Activated T-helper 17 cell treated with anti-CD3 and anti-CD28 coated beads, Interleukin-2, amount 50 U/mL, for 72 hours (primary cell): ENCODE results near the gene NEUROG3. TPM values are rescaled to one million over a fixed set of nuclear protein-coding genes. Genes with fewer than 3 reads are reported as not detected.

Source experiments
- ATAC-seq: fragments of 150-1000 bp; cut with Tn5 transposase; replicated peaks from 2 replicates; pipeline ENCODE4 v1.10.0; 2021; ENCODE audit warnings: mild to moderate bottlenecking, moderate library complexity
- H3K27ac Mint-ChIP-seq: one replicate; pipeline ENCODE4 v1.8.0; 2022; ENCODE audit warnings: mixed read lengths
- H3K27me3 Mint-ChIP-seq: one replicate; pipeline ENCODE4 v1.8.0; 2022; ENCODE audit warnings: mixed read lengths
- H3K36me3 Mint-ChIP-seq: one replicate; pipeline ENCODE4 v1.8.0; 2022; ENCODE audit warnings: low read depth, mild to moderate bottlenecking, mixed read lengths
- H3K4me1 Mint-ChIP-seq: one replicate; pipeline ENCODE4 v1.8.0; 2022; ENCODE audit warnings: mixed read lengths
- H3K4me3 Mint-ChIP-seq: one replicate; pipeline ENCODE4 v1.8.0; 2022; ENCODE audit warnings: mild to moderate bottlenecking, mixed read lengths
- H3K9me3 Mint-ChIP-seq: one replicate; pipeline ENCODE4 v1.8.0; 2022; ENCODE audit warnings: mixed read lengths
- total RNA-seq, 2 donors: library from RNA; stranded (reverse); gene quantifications; one replicate each; pipeline ENCODE4 v1.2.3, GENCODE V29; 2022

Gene NEUROG3
- total RNA-seq, 2 donors from 2014 or later, result 0.78 to 1.1 TPM

DNA sequence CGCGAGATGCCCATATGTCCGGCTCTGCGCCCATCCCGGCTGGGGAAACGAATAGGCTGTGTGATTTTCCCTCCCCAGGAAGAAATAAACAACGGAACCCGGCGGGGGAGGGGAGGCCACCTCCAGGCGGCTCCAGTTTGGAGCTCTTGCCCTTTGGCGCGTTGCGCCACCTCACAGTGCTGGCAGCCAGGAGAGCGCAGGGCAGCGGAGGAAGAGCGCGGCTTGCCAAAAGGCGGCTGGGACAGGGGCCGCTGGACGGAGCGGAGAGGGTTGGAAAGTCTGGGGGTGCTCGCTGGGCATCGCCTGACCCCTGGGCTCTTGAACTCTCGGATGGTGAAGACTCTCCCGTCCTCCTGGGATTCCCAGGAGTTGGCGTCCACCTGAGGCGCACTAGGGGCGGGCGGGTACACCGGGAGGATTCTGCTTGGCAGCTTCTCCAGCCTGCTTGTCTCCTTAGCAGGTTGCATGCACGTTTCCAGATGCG is 5.3 kb upstream of the NEUROG3 start:
- no peaks in the 10 kb centered on the region for H3K36me3 Mint-ChIP-seq
- peaks cover 59% of the 10 kb centered on the region for H3K27me3 Mint-ChIP-seq
- H3K4me3 Mint-ChIP-seq, result no peak overlapping the region
- H3K9me3 Mint-ChIP-seq, result no peaks in the 10 kb centered on the region
- H3K4me1 Mint-ChIP-seq, result peaks cover 6% of the 10 kb centered on the region
- no peak for ATAC-seq
- no peak overlapping the region for H3K27ac Mint-ChIP-seq

DNA sequence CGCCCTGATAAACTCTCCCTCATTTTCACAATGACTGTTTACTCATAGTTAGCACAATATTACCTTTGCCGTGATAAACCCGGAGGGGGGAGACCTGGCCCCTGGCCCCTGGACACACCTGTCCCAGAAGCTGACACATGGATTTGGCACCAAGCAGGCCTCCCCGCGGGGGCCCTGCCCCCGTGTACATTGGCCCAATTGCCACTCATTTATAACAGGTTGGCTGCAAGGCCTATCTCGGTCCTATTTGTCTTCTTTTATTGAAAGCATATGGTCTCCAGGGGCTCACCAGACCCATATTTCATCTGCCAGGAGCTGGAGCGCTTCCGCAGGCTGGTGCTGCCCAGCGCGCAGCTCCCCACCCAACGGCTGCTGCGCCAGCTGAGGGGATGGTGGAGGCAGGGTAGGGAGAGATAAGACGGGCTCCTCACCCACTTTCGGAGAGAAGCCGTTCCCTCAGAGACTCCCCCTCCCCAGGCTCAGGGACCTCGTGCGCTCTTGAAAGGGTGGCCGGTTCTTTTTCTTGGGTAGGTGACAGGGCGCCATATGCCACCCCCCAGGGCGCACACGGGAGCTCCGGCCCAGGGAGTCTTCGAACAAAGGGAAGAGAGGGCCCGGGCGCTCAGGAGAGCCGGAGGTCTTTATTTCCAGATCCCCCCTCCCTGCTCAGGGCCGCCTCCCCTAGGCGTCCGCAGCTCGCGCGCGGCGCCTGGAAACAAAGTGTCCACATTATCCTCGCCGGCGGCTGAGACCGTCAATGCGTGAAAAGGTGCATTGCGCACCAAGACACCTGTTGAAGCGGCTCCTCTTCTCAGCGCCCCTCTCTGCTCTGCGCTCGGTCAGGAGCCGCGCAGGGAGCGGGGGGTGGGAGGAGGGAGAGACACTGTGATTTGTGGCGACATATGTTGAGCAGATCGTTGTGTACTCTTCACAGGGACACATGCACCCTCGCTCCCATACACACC is 4.3 kb upstream of the NEUROG3 start:
- no peaks in the 10 kb centered on the region for H3K9me3 Mint-ChIP-seq
- peaks cover 64% of the 10 kb centered on the region for H3K27me3 Mint-ChIP-seq
- H3K36me3 Mint-ChIP-seq, result no peaks in the 10 kb centered on the region
- H3K27ac Mint-ChIP-seq, result no peak overlapping the region
- no peak overlapping the region for H3K4me3 Mint-ChIP-seq
- peaks cover 6% of the 10 kb centered on the region for H3K4me1 Mint-ChIP-seq
- ATAC-seq, result no peak

DNA sequence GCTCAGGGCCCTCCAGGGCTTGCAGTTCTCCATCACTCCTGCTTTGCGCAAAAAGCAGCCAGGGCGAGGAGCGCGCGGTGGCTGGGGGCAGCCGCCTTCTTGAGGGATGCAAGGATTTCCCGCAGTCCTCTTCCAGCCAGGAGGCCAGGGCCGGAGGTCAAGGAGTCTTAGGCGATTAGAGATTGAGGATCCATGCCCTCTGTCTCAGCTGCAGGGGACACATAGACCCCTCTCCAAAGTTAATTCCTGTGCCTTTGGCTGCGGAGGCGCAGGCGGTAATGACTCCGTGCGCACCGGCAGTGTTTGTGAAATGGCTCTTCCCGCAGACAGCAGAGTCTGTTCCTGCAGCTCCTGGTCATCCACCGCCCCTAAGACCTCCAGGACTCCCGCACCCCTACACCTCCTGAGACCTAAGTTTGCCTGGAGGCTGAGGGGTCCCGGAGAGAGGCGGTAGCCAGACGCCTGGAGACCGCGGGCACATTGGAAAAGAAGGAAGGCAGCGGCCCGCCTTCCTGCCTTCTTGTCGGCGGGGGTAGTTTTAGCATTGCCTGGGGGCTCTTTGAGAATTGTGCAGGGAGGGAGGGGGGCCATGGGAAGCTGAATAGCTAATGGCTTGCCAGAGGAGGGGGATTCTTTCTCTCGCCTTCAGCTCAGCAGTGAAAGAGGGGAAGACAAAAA is 3.3 kb upstream of the NEUROG3 start:
- ATAC-seq, result no peak
- Mint-ChIP-seq H3K4me1 (peaks cover 6% of the 10 kb centered on the region), H3K27me3 (peaks cover 66% of the 10 kb centered on the region), H3K36me3 (peaks cover 4% of the 10 kb centered on the region), H3K9me3 (no peaks in the 10 kb centered on the region), H3K4me3 (no peak overlapping the region), H3K27ac (no peak overlapping the region)

DNA sequence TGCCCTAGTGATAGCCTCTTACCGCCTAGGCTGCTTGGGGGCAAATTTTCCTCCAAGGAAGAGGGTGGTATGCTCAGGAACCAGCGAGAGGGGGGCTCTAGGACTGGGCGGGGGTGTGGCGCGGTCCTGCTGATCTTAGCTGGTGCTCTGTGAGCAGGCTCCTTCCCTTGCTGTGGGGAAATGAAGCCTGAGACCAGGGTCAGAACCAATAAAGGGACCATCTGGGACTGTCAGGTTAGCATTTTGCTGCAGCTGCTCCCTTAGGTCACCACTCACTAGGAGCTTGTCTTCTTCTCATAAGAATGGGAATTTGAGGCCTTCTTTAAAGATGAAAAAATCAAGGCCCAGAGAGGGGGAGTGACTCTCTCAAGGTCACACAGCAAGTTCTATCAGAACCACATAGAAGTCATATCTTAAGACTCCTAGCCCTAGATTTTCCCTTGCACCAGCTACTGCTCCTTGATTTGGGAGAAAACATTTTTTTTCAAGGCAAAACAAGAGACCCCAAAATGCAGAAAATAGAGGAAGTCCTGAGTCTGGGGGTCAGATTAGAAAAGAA is 2.0 kb upstream of the NEUROG3 start:
- no peak overlapping the region for H3K27ac Mint-ChIP-seq
- no peak for ATAC-seq
- peaks cover 8% of the 10 kb centered on the region for H3K36me3 Mint-ChIP-seq
- H3K4me1 Mint-ChIP-seq, result peaks cover 6% of the 10 kb centered on the region
- peak overlapping the region; percentile 78 for H3K4me3 Mint-ChIP-seq
- H3K9me3 Mint-ChIP-seq, result no peaks in the 10 kb centered on the region
- H3K27me3 Mint-ChIP-seq, result peaks cover 71% of the 10 kb centered on the region

DNA sequence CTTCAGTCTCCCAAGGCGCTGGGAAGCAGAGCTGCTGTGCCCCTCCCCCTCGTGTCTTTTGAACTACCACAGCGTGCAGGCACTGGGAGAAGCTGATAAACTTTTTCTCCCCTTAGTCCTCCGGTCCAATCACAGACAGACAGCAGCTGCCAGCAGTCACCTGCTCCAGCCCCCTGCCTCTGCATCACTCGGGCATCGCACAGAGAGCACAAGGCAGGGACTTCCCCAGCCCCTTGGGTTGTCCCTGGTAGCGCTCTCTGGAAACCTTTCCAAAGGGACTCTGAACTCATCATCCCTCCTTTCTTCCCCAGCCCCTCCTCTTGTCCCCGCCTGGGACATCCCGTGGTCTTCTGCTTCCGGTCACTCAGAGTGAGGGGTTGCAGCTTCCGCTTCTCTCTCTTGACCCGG is 1.4 kb upstream of the NEUROG3 start:
- peaks cover 6% of the 10 kb centered on the region for H3K4me1 Mint-ChIP-seq
- H3K36me3 Mint-ChIP-seq, result peaks cover 8% of the 10 kb centered on the region
- H3K4me3 Mint-ChIP-seq, result peak overlapping the region; percentile 78
- no peak for ATAC-seq
- no peak overlapping the region for H3K27ac Mint-ChIP-seq
- peaks cover 71% of the 10 kb centered on the region for H3K27me3 Mint-ChIP-seq
- H3K9me3 Mint-ChIP-seq, result no peaks in the 10 kb centered on the region

DNA sequence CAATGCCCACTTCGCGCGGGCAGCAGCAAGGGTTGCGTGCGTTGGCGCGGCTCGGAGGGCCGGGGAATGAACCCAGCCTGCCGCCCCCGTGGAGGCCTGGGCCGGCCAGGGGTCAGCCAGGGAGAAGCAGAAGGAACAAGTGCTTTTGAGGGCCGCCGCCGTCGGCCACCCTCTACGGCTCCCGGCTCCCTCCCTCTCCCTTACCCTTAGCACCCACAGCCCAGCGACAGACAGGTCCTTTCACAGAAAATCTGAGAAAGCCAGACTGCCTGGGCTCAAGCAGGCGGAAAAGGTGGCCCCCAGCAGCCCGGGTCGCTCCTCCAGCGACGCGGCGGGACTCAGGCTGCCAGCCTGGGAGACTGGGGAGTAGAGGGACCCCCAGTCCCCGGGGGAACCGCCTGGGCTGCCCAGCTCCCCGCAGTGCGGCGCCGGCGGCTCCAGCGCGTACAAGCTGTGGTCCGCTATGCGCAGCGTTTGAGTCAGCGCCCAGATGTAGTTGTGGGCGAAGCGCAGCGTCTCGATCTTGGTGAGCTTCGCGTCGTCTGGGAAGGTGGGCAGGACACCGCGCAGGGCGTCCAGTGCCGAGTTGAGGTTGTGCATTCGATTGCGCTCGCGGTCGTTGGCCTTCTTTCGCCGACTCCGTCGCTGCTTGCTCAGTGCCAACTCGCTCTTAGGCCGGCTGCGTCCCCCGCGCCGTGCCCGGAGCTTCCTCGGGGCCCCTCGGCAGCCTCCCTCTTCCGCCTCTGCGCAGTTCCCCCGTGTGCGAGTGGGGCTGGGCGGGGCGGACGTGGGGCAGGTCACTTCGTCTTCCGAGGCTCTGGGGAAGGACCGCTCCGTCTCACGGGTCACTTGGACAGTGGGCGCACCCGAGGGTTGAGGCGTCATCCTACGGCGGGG is 815 bp downstream of the NEUROG3 start:
- ATAC-seq, result peak; percentile 81
- Mint-ChIP-seq H3K9me3 (no peaks in the 10 kb centered on the region), H3K4me3 (peak overlapping the region; percentile 78), H3K4me1 (peaks cover 6% of the 10 kb centered on the region), H3K36me3 (peaks cover 8% of the 10 kb centered on the region), H3K27me3 (peaks cover 66% of the 10 kb centered on the region), H3K27ac (no peak overlapping the region)

DNA sequence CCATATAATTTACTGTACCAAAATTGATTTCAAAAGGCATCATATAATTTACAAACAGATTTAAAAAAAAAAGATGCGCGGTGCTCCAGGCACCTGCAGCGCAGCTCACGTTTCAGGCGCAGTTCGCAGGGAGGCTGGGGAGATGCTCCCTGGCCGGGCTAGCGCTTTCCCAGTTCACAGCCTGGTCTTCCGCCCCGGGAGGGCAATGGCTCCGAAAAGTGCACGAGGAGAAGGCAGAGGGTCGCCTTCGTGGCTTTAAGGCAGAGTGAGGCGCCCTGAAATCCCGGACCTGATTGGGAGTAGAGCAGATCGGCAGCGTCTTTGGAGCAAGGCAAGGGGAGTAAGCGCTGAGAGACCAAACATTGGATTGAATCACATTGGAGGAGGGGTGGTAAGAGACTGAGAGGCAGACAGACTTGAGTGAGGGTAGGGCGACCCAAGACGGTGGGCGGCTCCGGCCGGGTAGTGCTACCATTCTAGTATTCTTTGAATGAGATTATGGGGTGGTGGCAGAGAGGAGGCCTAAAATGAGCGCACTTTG is 1.5 kb downstream of the NEUROG3 start:
- Mint-ChIP-seq H3K4me1 (peaks cover 6% of the 10 kb centered on the region), H3K27ac (no peak overlapping the region), H3K36me3 (peaks cover 8% of the 10 kb centered on the region), H3K27me3 (peaks cover 69% of the 10 kb centered on the region), H3K4me3 (peak overlapping the region; percentile 78), H3K9me3 (no peaks in the 10 kb centered on the region)
- no peak for ATAC-seq

DNA sequence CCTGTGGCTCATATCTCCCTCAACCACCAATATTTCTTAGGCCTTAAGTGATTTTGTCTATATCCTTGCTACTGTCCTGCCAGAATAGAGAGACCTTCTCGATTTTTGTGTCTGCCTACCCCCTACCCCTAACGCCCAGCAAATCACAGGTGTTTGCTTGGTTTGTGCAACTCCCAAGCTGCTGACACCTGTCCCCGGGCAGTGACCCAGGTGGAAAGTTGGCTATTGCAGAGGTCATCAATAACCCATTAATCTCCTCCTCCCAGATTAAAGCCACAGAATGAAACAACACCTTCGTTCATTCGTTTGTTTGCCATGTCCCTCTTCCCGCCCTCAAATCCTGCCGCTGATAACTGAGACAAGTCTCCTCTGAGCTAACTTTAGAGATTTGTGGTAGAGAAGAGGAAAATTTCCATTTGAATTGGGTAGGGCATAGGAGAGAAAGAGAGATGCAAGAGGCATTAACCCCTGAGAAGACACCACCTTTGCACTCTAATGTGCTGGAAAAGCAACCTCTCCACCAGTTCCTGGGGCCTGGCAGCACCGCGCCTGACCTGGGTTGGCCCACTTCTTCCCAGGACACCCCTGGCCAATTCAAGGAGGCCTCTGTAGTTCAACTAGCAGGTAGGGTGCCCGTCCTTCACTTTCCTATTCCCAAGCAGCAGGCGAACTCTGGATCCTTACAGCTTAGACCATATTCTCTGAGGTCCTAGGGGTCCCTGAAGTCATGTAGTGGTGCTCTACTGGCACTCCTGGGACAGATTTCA is 3.0 kb downstream of the NEUROG3 start:
- Mint-ChIP-seq H3K36me3 (peaks cover 8% of the 10 kb centered on the region), H3K27ac (no peak overlapping the region), H3K9me3 (no peaks in the 10 kb centered on the region), H3K4me3 (no peak overlapping the region), H3K27me3 (peaks cover 73% of the 10 kb centered on the region), H3K4me1 (peaks cover 6% of the 10 kb centered on the region)
- no peak for ATAC-seq

DNA sequence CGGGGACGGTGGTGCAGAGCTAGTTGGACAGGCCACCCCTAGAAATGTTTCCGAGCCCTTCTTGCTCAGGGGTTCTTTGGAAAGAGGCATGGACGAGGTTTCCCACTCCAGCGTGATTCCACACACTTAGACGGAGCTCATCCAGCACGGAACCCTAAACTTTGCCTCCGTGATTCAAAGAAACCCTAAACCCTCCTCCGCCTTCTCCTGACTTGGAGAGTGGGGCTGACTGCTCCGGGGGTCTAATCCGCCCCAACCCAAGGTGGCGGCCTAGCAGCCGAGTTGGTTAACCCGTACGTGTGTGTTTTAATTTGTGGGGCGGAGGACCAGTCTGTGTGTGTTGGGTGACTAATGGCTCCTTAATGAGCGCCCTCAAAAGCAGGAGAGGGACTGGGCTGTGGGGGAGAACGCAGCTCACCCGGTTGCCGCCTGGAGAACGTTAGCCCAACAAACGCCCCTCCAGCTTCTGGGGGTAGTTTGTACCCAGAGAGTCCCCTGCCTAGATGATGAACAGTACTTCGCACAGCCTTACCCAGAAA is 3.8 kb downstream of the NEUROG3 start:
- peaks cover under 1% of the 10 kb centered on the region for H3K4me1 Mint-ChIP-seq
- no peak overlapping the region for H3K4me3 Mint-ChIP-seq
- H3K27me3 Mint-ChIP-seq, result peaks cover 70% of the 10 kb centered on the region
- H3K27ac Mint-ChIP-seq, result no peak overlapping the region
- no peak for ATAC-seq
- peaks cover 8% of the 10 kb centered on the region for H3K36me3 Mint-ChIP-seq
- no peaks in the 10 kb centered on the region for H3K9me3 Mint-ChIP-seq

DNA sequence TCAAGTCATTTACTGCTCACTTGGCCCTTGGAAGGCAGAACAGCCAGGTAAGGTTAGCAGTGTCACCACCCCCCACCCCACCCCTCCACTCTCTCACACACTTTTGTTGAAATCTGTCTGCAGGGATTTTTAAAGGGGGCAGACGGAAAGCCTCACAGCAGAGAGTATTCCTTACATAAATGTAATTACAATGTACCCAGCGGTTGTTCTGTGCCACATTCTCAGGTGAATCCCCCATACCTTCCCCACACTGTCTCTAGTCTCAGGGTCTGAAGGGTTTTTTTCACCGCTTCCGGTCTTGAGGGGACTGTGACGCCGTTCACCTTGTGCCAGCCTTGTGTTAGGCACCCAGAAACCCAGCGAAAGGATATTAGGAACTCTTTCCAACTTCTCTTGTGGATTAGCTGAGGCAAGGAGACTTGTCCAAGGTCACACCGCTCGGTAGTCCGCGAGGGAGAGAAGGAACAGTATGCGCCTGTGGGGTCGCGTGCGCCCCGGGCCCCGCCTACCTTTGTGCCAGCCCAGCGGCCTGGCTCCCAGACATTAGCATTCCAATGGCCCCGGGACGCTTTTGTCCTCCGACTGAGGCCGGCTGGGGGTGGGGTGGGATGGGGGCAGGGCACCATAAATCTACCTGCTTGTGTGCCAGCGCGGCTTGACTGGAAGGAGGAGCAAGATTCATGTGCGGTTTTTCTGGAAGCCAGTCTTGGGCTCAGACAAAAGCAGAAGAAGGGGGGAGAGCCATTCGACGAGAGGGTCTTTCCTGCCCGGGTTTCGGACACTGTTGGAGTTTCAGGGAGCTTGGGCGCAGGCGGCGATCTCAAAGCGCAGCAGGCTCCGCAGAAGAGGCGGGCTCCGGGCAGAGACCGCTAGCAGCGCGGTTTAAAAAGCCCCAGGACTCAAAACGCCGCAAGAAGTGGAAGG is 4.5 kb downstream of the NEUROG3 start:
- H3K27ac Mint-ChIP-seq, result no peak overlapping the region
- H3K36me3 Mint-ChIP-seq, result peaks cover 8% of the 10 kb centered on the region
- ATAC-seq, result no peak

DNA sequence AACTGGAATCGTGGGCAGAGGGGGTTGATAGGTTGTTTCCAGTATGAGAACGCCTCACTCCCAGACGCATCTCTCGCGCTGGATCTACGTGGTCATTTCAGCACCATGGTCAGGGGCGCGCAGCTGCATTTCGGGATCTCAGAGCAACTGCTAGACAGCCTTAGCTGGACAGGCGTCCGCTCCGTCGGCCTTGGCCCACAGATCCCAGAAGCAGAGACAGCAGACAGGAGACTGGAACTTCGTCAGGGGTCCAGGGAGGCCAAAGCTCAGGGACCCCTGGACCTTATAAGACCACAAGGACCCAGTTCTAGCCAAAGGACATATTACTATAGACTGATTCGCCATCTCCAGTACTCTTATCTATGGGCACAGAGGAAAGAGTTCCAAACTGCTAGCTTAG is 5.3 kb downstream of the NEUROG3 start:
- Mint-ChIP-seq H3K4me3 (no peak overlapping the region), H3K9me3 (no peaks in the 10 kb centered on the region)
- no peak for ATAC-seq

More for the DNA sequence above, 4.5 kb downstream of the NEUROG3 start:
- no peak overlapping the region for H3K4me3 Mint-ChIP-seq
- H3K27me3 Mint-ChIP-seq, result peaks cover 69% of the 10 kb centered on the region
- H3K9me3 Mint-ChIP-seq, result no peaks in the 10 kb centered on the region
- no peaks in the 10 kb centered on the region for H3K4me1 Mint-ChIP-seq

DNA sequence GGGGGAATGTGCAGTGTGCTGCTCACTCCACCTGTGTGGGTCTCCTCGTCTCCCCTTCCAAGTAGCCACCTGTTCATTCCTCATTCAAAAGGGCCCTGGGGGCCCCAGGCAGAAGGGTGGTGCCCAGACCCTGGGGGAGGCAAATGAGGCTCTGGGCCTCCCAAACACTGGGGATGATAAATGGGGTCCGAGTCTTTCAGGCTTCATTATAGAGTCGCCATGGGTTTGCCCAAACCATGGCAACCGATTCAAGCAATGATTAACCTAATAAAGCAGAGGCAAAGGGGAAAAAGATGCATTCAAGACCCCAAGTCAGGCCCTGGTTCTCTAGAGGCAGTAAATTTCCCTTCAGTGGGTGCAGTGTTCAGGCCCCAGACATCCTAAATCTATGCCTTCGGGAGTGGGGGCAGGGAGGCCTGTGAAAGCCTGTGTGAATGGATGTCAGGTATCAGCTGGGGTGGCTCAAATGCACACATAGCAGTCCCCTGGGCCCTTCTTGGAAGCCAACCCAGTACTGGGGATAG is 10.4 kb downstream of the NEUROG3 start:
- no peak overlapping the region for H3K4me3 Mint-ChIP-seq
- ATAC-seq, result no peak
- H3K9me3 Mint-ChIP-seq, result no peaks in the 10 kb centered on the region
- no peak overlapping the region for H3K27ac Mint-ChIP-seq
- H3K36me3 Mint-ChIP-seq, result no peaks in the 10 kb centered on the region
- peaks cover 10% of the 10 kb centered on the region for H3K4me1 Mint-ChIP-seq
- peaks cover 30% of the 10 kb centered on the region for H3K27me3 Mint-ChIP-seq

More for the DNA sequence above, 5.3 kb downstream of the NEUROG3 start:
- H3K36me3 Mint-ChIP-seq, result peaks cover 8% of the 10 kb centered on the region
- H3K27me3 Mint-ChIP-seq, result peaks cover 64% of the 10 kb centered on the region
- no peaks in the 10 kb centered on the region for H3K4me1 Mint-ChIP-seq
- H3K27ac Mint-ChIP-seq, result no peak overlapping the region
